GM21367 (cell line): ENCODE data around the gene PGM5.

Experiments
- ATAC-seq: cut with Tn5 transposase; IDR thresholded peaks from one replicate; pipeline ENCODE4 v1.9.1; 2021; ENCODE audit not compliant: unreplicated experiment

PGM5 gene

GRCh38 chr9:68532131-68532530, 175.7 kb downstream of the PGM5 start:
- ATAC-seq: no peak

- no peak for ATAC-seq
These were observed 177.3 kb downstream of the PGM5 start for GRCh38 chr9:68533678-68534077.

GRCh38 chr9:68536876-68537615, 180.6 kb downstream of the PGM5 start:
- ATAC-seq: no peak

- ATAC-seq: no peak
These were observed 181.1 kb downstream of the PGM5 start for GRCh38 chr9:68537616-68537880.

GRCh38 chr9:68538200-68538599, 181.8 kb downstream of the PGM5 start:
- no peak for ATAC-seq

- no peak for ATAC-seq
These were observed 184.5 kb downstream of the PGM5 start, which contains the start of gene TMEM252 for GRCh38 chr9:68540712-68541535. Gene TMEM252, minus strand, starts transcription at chr9:68540883. Its CDS starts 69 bp downstream, at chr9:68540814.

GRCh38 chr9:68541568-68541967, 185.2 kb downstream of the PGM5 start:
- no peak for ATAC-seq

- peak; percentile 41 for ATAC-seq
These were observed 188.8 kb downstream of the PGM5 start for GRCh38 chr9:68545033-68545705.

- peak; percentile 77 for ATAC-seq
These were observed 190.4 kb downstream of the PGM5 start for GRCh38 chr9:68546596-68547390.

GRCh38 chr9:68547417-68547816, 191.0 kb downstream of the PGM5 start:
- no peak for ATAC-seq

- no peak for ATAC-seq
These were observed 191.8 kb downstream of the PGM5 start for GRCh38 chr9:68548241-68548640.

- no peak for ATAC-seq
These were observed 194.8 kb downstream of the PGM5 start for GRCh38 chr9:68551191-68551590.

- ATAC-seq: no peak
These were observed 196.5 kb downstream of the PGM5 start for GRCh38 chr9:68552700-68553476.

GRCh38 chr9:68555437-68556150, 199.2 kb downstream of the PGM5 start:
- ATAC-seq: no peak

GRCh38 chr9:68558545-68558944, 202.1 kb downstream of the PGM5 start:
- no peak for ATAC-seq

GRCh38 chr9:68560071-68560844, 203.8 kb downstream of the PGM5 start:
- ATAC-seq: peak; percentile 62

GRCh38 chr9:68562461-68562860, 206.1 kb downstream of the PGM5 start:
- ATAC-seq: no peak

GRCh38 chr9:68567565-68567964, 211.2 kb downstream of the PGM5 start:
- ATAC-seq: no peak

- ATAC-seq: no peak
These were observed 217.7 kb downstream of the PGM5 start for GRCh38 chr9:68574150-68574549.
